HG02852 (cell line): ENCODE data around the gene RAB13.

Experiments used
- ATAC-seq: cut with Tn5 transposase; IDR thresholded peaks from one replicate; pipeline ENCODE4 v1.9.1; 2021; ENCODE audit warnings: mild to moderate bottlenecking, moderate library complexity; ENCODE audit not compliant: unreplicated experiment

RAB13 gene

GRCh38 chr1:153934746-153935145 lies 51.4 kb downstream of the RAB13 start:
- ATAC-seq = no peak

DNA sequence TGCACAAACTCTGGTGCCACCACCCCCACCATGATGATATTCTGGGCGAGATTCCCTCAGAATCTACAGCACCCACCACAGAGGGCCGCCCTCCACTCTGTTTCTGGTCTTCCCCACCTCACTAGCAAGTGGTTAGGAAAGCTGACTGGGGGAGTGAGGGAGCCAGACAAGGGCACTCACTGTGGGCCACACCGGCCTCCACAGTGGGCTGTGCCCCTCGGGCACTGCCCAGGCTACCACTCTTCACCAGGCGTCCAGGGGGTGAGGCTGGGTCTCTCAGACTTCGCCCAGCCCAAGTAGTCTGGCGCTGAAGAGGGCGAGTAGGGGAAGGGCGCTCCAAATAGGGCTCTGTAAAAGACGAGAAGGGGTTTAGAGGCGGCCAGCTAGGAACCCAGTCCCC lies 52.2 kb downstream of the RAB13 start:
- ATAC-seq = no peak

GRCh38 chr1:153933430-153933829 lies 52.7 kb downstream of the RAB13 start:
- no peak for ATAC-seq

GRCh38 chr1:153932156-153933131 lies 53.7 kb downstream of the RAB13 start:
- no peak for ATAC-seq
